Esophagus squamous epithelium (tissue), 4 donors: ENCODE results near the gene MTAP.

Source experiments
- POLR2A ChIP-seq, 4 donors: fragments of 450-650 bp; IDR thresholded peaks; one replicate each; pipeline ENCODE4 v1.6.1; 2017; ENCODE audit warnings: antibody characterized with exemption in 4 of 4, mild to moderate bottlenecking in 4 of 4, moderate library complexity in 3 of 4
- TF ChIP-seq, protein P1 (sequence below), 6 experiments: fragments of 450-650 bp in 4 of 6; fragments of 200-600 bp in 2 of 6; sonication (generic) in 2 of 6; IDR thresholded peaks; one replicate each; pipeline ENCODE4 v1.5.1; 2016 to 2019; ENCODE audit warnings: antibody characterized with exemption in 6 of 6, mild to moderate bottlenecking in 4 of 6, moderate library complexity in 4 of 6

DNA sequence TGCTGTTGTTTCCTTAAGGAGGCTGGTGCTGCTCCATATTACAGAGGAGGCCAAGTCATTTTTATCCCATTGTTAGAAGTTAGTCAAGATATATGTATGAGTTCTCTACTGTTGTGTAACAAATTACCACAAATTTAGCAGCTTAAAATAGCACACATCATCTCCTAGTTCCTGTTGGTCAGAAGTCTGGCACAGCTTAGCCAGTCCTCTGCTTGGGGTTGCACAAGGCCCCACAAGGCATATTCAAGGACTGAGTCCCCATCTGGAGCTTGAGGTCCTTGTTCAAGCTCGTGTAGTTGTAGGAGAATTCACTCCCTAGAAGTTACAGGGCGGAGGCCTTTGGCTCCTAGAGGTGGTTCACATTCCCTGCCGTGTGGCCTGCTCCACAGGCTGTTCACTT lies 14.7 kb downstream of the MTAP start:
- TF ChIP-seq POLR2A (IDR thresholded peaks at IDR 0.05): no peak
- TF ChIP-seq, protein P1, sequence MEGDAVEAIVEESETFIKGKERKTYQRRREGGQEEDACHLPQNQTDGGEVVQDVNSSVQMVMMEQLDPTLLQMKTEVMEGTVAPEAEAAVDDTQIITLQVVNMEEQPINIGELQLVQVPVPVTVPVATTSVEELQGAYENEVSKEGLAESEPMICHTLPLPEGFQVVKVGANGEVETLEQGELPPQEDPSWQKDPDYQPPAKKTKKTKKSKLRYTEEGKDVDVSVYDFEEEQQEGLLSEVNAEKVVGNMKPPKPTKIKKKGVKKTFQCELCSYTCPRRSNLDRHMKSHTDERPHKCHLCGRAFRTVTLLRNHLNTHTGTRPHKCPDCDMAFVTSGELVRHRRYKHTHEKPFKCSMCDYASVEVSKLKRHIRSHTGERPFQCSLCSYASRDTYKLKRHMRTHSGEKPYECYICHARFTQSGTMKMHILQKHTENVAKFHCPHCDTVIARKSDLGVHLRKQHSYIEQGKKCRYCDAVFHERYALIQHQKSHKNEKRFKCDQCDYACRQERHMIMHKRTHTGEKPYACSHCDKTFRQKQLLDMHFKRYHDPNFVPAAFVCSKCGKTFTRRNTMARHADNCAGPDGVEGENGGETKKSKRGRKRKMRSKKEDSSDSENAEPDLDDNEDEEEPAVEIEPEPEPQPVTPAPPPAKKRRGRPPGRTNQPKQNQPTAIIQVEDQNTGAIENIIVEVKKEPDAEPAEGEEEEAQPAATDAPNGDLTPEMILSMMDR (IDR thresholded peaks at IDR 0.05): no peak
